Measurements from ENCODE around the gene FGF23.

The FGF23 gene

DNA sequence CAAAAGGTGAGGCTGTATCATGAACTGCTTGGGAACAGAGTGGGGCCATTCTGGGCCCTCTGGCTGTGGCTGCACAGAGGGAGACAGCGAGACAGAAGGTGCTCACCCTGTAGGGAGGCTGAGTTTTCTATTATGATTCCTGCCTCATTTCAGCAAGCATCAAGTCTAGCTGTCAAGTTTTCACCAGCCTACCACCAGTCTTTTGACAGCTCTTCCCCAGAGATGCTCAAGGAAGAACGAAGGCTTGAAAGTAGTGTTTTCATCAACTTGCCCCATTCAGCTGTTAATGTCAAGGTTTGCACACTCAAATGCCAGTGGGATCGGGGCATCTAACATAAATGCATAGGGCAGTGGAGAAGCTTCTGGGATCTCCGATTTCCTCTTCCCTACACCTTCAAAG lies 10.0 kb downstream of the FGF23 start:
- TF ChIP-seq FOXM1 (IDR thresholded peaks at IDR 0.05; ENCODE audit: borderline replicate concordance) (no peak), ELF4 (IDR thresholded peaks at IDR 0.05) (no peak)
- POLR2A ChIA-PET: no interaction called here
- CTCF ChIA-PET: no interaction called here
- no peak for DNase-seq (ENCODE audit: extremely low spot score)

DNA sequence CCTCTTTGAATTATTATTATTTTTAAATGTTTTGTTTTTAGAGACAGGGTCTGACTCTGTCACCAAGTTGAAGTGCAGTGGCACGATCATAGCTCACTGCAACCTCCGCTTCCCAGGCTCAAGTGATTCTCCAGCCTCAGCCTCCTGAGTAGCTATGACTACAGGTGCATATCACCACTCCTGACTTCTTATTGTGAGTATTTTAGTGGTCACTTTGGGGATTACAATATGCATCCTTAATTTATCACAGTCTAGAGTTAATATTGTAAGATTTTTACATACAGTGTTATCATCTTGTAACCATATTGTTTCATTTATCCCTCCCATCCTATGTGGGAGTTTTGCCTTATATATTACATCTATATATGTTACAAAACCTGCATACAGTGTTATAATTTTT lies 13.4 kb downstream of the FGF23 start:
- CTCF ChIA-PET: no interaction called here
- no peak for TF ChIP-seq SP1 (IDR thresholded peaks at IDR 0.05)
- TF ChIP-seq ELF4 (IDR thresholded peaks at IDR 0.05): no peak
- TF ChIP-seq SUZ12 (IDR thresholded peaks at IDR 0.05): no peak
- no peak for TF ChIP-seq TARDBP (IDR thresholded peaks at IDR 0.05)
- TF ChIP-seq HDGF (IDR thresholded peaks at IDR 0.05; ENCODE audit: borderline replicate concordance): no peak
- no peak for TF ChIP-seq L3MBTL2 (conservative IDR thresholded peaks at IDR 0.05)
- TF ChIP-seq, protein P1, sequence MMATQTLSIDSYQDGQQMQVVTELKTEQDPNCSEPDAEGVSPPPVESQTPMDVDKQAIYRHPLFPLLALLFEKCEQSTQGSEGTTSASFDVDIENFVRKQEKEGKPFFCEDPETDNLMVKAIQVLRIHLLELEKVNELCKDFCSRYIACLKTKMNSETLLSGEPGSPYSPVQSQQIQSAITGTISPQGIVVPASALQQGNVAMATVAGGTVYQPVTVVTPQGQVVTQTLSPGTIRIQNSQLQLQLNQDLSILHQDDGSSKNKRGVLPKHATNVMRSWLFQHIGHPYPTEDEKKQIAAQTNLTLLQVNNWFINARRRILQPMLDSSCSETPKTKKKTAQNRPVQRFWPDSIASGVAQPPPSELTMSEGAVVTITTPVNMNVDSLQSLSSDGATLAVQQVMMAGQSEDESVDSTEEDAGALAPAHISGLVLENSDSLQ (IDR thresholded peaks at IDR 0.05): no peak
- no peak for TF ChIP-seq ARNT (IDR thresholded peaks at IDR 0.05)
- TF ChIP-seq LEF1 (IDR thresholded peaks at IDR 0.05; ENCODE audit: borderline replicate concordance): no peak
- no peak for TF ChIP-seq FOXA1 (IDR thresholded peaks at IDR 0.05)
- no peak for TF ChIP-seq BHLHE40 (IDR thresholded peaks at IDR 0.05; ENCODE audit: borderline replicate concordance)
- no peak for TF ChIP-seq ZNF384 (IDR thresholded peaks at IDR 0.05)
- TF ChIP-seq CTBP1 (IDR thresholded peaks at IDR 0.05; ENCODE audit: borderline replicate concordance): no peak
- TF ChIP-seq FOXM1 (IDR thresholded peaks at IDR 0.05; ENCODE audit: borderline replicate concordance): no peak
- TF ChIP-seq NFRKB (IDR thresholded peaks at IDR 0.05): no peak
- TF ChIP-seq FOXK2 (IDR thresholded peaks at IDR 0.05): no peak
- POLR2A ChIA-PET: no interaction called here
- DNase-seq (ENCODE audit: extremely low spot score): no peak

DNA sequence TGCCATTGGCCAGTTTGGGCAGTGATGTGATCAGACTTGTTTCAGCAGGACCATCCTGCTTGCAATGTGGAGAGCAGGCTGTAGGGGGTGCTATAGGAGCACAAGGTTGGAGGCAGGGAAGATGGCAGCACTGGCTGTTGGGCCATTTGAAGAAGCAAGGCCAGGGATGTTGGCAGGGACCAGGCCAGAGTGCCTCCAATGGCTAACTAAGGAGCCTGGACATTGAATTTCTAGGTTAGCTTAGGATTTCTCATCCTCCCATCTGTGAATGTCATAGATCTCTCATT lies 23.5 kb downstream of the FGF23 start:
- DNase-seq (ENCODE audit: extremely low spot score): peak; percentile 54
- ChIA-PET CTCF (no interaction called here), POLR2A (no interaction called here)
- TF ChIP-seq ARNT (IDR thresholded peaks at IDR 0.05): no peak
- no peak for TF ChIP-seq L3MBTL2 (conservative IDR thresholded peaks at IDR 0.05)
- no peak for TF ChIP-seq FOXA1 (IDR thresholded peaks at IDR 0.05)
- TF ChIP-seq LEF1 (IDR thresholded peaks at IDR 0.05; ENCODE audit: borderline replicate concordance): no peak
- TF ChIP-seq ZNF384 (IDR thresholded peaks at IDR 0.05): no peak
- TF ChIP-seq, protein P1 (IDR thresholded peaks at IDR 0.05): no peak
- TF ChIP-seq FOXK2 (IDR thresholded peaks at IDR 0.05): no peak
- TF ChIP-seq FOXM1 (IDR thresholded peaks at IDR 0.05; ENCODE audit: borderline replicate concordance): no peak
- no peak for TF ChIP-seq SP1 (IDR thresholded peaks at IDR 0.05)
- TF ChIP-seq NFRKB (IDR thresholded peaks at IDR 0.05): no peak
- no peak for TF ChIP-seq SUZ12 (IDR thresholded peaks at IDR 0.05)
- TF ChIP-seq CTBP1 (IDR thresholded peaks at IDR 0.05; ENCODE audit: borderline replicate concordance): no peak
- TF ChIP-seq ELF4 (IDR thresholded peaks at IDR 0.05): no peak
- TF ChIP-seq HDGF (IDR thresholded peaks at IDR 0.05; ENCODE audit: borderline replicate concordance): no peak
- TF ChIP-seq TARDBP (IDR thresholded peaks at IDR 0.05): no peak
- no peak for TF ChIP-seq BHLHE40 (IDR thresholded peaks at IDR 0.05; ENCODE audit: borderline replicate concordance)

DNA sequence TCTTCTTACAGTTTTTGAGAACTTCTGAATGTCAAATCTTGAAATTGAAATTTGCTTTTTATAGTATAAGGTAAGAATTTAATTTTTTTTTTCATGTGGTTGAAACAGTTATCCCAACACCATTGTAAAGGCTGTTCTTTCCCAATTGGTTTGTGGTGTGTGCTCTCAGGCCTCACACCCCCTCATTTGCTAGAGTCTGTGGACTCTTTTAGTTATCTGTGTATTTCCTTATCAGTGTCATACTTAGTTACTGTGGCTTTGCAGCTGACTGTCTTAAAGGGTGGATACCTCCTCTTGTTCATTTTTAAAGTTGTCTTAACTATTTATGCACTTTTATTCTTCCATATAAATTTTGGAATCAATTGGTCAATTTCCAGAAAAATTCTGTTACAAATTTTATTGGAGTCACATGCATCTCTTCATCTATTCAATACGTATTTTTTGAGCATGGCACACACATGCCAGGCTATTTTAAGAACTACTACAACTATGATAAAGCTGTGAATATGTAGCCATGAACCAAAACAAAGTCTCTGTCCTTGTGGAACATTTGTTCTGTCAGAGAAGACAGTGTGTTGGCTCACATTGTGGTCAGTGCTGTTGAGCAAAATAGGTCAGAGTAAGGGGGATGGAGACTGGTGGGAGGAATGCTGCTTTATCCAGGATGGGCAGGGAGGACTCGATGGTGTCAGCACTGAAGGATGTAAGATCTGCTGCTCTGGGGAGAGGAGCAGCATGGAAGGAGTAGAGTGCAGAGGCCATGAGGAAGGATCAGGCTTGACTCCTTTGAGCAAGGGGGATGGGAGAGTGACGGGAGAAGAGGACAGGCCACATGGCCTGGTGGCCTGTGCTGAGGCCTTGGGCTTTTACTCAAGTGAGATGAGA lies 24.1 kb downstream of the FGF23 start:
- no peak for DNase-seq (ENCODE audit: extremely low spot score)
- TF ChIP-seq ARNT (IDR thresholded peaks at IDR 0.05): no peak
- no peak for TF ChIP-seq ELF4 (IDR thresholded peaks at IDR 0.05)
- TF ChIP-seq FOXM1 (IDR thresholded peaks at IDR 0.05; ENCODE audit: borderline replicate concordance): no peak
- TF ChIP-seq FOXK2 (IDR thresholded peaks at IDR 0.05): no peak
- no peak for TF ChIP-seq LEF1 (IDR thresholded peaks at IDR 0.05; ENCODE audit: borderline replicate concordance)
- TF ChIP-seq BHLHE40 (IDR thresholded peaks at IDR 0.05; ENCODE audit: borderline replicate concordance): no peak
- no peak for TF ChIP-seq SP1 (IDR thresholded peaks at IDR 0.05)
- no peak for TF ChIP-seq TARDBP (IDR thresholded peaks at IDR 0.05)
- TF ChIP-seq, protein P1 (IDR thresholded peaks at IDR 0.05): no peak
- TF ChIP-seq L3MBTL2 (conservative IDR thresholded peaks at IDR 0.05): no peak
- no peak for TF ChIP-seq CTBP1 (IDR thresholded peaks at IDR 0.05; ENCODE audit: borderline replicate concordance)
- no peak for TF ChIP-seq HDGF (IDR thresholded peaks at IDR 0.05; ENCODE audit: borderline replicate concordance)
- TF ChIP-seq ZNF384 (IDR thresholded peaks at IDR 0.05): no peak
- TF ChIP-seq FOXA1 (IDR thresholded peaks at IDR 0.05): no peak
- no peak for TF ChIP-seq NFRKB (IDR thresholded peaks at IDR 0.05)
- no peak for TF ChIP-seq SUZ12 (IDR thresholded peaks at IDR 0.05)
- CTCF ChIA-PET: interaction anchor here (0.7 kb wide), 1 partner anchor 746 kb away, joined by 7 read pairs; no protein-coding TSS in a partner anchor
- POLR2A ChIA-PET: no interaction called here

DNA sequence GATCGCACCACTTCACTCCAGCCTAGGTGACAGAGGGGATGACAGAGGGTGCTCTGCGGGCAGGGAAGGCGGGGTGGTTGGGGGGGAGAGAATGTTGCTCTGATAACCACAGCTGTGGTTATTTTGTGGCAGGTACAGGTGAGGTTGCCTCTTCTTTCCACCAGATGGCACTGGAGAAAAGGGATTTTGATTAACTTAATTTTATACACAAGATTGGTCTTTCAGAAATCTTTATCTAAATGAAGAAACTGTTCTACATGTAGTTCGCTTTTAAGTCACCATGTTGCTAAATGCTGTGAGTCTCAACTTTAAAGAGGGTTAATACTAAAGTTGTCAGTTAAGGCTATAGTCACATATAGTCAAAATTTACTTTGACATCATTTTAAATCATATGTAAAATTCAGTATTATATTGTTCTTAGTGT lies 25.7 kb downstream of the FGF23 start:
- DNase-seq (ENCODE audit: extremely low spot score): peak; percentile 21
- ChIA-PET POLR2A (no interaction called here), CTCF (interaction anchor here (0.5 kb wide), 1 partner anchor 47 kb away, joined by 3 read pairs; no protein-coding TSS in a partner anchor)
- TF ChIP-seq ZNF384 (IDR thresholded peaks at IDR 0.05): no peak
- no peak for TF ChIP-seq L3MBTL2 (conservative IDR thresholded peaks at IDR 0.05)
- TF ChIP-seq FOXA1 (IDR thresholded peaks at IDR 0.05): no peak
- TF ChIP-seq FOXM1 (IDR thresholded peaks at IDR 0.05; ENCODE audit: borderline replicate concordance): no peak
- no peak for TF ChIP-seq FOXK2 (IDR thresholded peaks at IDR 0.05)
- TF ChIP-seq ELF4 (IDR thresholded peaks at IDR 0.05): no peak
- TF ChIP-seq SUZ12 (IDR thresholded peaks at IDR 0.05): no peak
- TF ChIP-seq SP1 (IDR thresholded peaks at IDR 0.05): no peak
- no peak for TF ChIP-seq NFRKB (IDR thresholded peaks at IDR 0.05)

DNA sequence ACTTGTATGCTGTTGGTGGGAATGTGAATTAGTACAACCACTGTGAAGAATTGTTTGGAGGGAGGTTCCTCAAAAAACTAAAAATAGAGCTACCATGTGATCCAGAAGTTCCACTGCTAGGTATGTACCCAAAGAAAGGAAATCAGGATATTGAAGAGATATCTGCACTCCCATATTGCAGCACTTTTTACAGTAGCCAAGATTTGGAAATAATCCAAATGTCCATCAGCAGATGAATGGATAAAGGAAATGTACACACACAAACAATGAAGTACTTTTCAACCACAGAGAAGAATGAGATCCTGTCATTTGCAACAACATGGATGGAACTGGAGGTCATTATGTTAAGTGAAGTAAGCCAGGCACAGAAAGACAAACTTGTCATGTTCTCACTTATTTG lies 32.6 kb downstream of the FGF23 start:
- no peak for DNase-seq (ENCODE audit: extremely low spot score)
- ChIA-PET CTCF (no interaction called here), POLR2A (no interaction called here)
- TF ChIP-seq, protein P1 (IDR thresholded peaks at IDR 0.05): no peak
- TF ChIP-seq BHLHE40 (IDR thresholded peaks at IDR 0.05; ENCODE audit: borderline replicate concordance) (no peak), FOXM1 (IDR thresholded peaks at IDR 0.05; ENCODE audit: borderline replicate concordance) (no peak), LEF1 (IDR thresholded peaks at IDR 0.05; ENCODE audit: borderline replicate concordance) (no peak), SP1 (IDR thresholded peaks at IDR 0.05) (no peak), ZNF384 (IDR thresholded peaks at IDR 0.05) (no peak), FOXK2 (IDR thresholded peaks at IDR 0.05) (no peak), SUZ12 (IDR thresholded peaks at IDR 0.05) (no peak), TARDBP (IDR thresholded peaks at IDR 0.05) (no peak), ELF4 (IDR thresholded peaks at IDR 0.05) (no peak), NFRKB (IDR thresholded peaks at IDR 0.05) (no peak), L3MBTL2 (conservative IDR thresholded peaks at IDR 0.05) (no peak), ARNT (IDR thresholded peaks at IDR 0.05) (no peak), FOXA1 (IDR thresholded peaks at IDR 0.05) (no peak), CTBP1 (IDR thresholded peaks at IDR 0.05; ENCODE audit: borderline replicate concordance) (no peak), HDGF (IDR thresholded peaks at IDR 0.05; ENCODE audit: borderline replicate concordance) (no peak)
